Measurements from ENCODE around the gene LTA. TPM values are rescaled to one million over a fixed set of nuclear protein-coding genes. Genes with fewer than 3 reads are reported as not detected.

LTA gene
- total RNA-seq, 8 experiments from 2014 or later, result 0.11 to 0.76 (median 0.41) TPM; not detected in 2

- no peak overlapping the region for H3K27ac ChIP-seq
- in situ Hi-C loops (cut with MboI; ENCODE audit: low pct_unique_long_range_greater_than_20kb in 2 of 9, low sequenced_read_pairs in 9 of 9, unreplicated experiment in 9 of 9), result loop anchor here in 1 of 9 experiments (25.0 kb wide), 1 partner anchor 654 kb away; the partner anchor contains the start of genes AGER, AGPAT1, GPSM3 and PBX2
- no peaks in the 10 kb centered on the region for H3K4me1 ChIP-seq (replicated peaks in 1 of 2)
- WGBS, 10 experiments, result 67 to 100% (median 83%) methylated on average over 1 of the region's 1 CpG; no CpG with 5 or more reads in 4 of the 10 experiments
- no peak overlapping the region for H3K4me3 ChIP-seq
- no peak for ATAC-seq (replicated peaks in 6 of 8)
Observed at GRCh38 chr6:31533455-31533841, 38.6 kb upstream of the LTA start.

GRCh38 chr6:31534011-31534410, 38.1 kb upstream of the LTA start:
- Histone ChIP-seq H3K4me1 (replicated peaks in 1 of 2) (peaks cover 3 to 5% of the 10 kb centered on the region in 2 donors), H3K27ac (no peak overlapping the region), H3K4me3 (no peak overlapping the region)
- in situ Hi-C loops (cut with MboI; ENCODE audit: low pct_unique_long_range_greater_than_20kb in 2 of 9, low sequenced_read_pairs in 9 of 9, unreplicated experiment in 9 of 9), result loop anchor here in 1 of 9 experiments (25.0 kb wide), 1 partner anchor 653 kb away; the partner anchor contains the start of genes AGER, AGPAT1, GPSM3 and PBX2
- 40 to 100% (median 92%) methylated on average over 1 to 6 of the region's 6 CpGs; no CpG with 5 or more reads in 1 of the 10 experiments for WGBS, 10 experiments
- ATAC-seq (replicated peaks in 6 of 8), result peak in 3 of 8 experiments; percentile 6 to 9 (median 7)

GRCh38 chr6:31534521-31535040, 37.5 kb upstream of the LTA start:
- Histone ChIP-seq H3K4me3 (no peak overlapping the region), H3K27ac (no peak overlapping the region), H3K4me1 (replicated peaks in 1 of 2) (peaks cover 8 to 10% of the 10 kb centered on the region in 2 donors)
- peak in 5 of 8 experiments; percentile 4 to 30 (median 18) for ATAC-seq (replicated peaks in 6 of 8)
- in situ Hi-C loops (cut with MboI; ENCODE audit: low pct_unique_long_range_greater_than_20kb in 2 of 9, low sequenced_read_pairs in 9 of 9, unreplicated experiment in 9 of 9), result loop anchor here in 1 of 9 experiments (25.0 kb wide), 1 partner anchor 653 kb away; the partner anchor contains the start of genes AGER, AGPAT1, GPSM3 and PBX2
- 90 to 100% (median 93%) methylated on average over 4 to 23 of the region's 24 CpGs; no CpG with 5 or more reads in 4 of the 10 experiments for WGBS, 10 experiments

- no peak for ATAC-seq (replicated peaks in 6 of 8)
- H3K27ac ChIP-seq, result no peak overlapping the region
- WGBS, 10 experiments, result 57 to 100% (median 100%) methylated on average over 1 to 2 of the region's 2 CpGs; no CpG with 5 or more reads in 2 of the 10 experiments
- H3K4me3 ChIP-seq, result no peak overlapping the region
- peaks cover 18% of the 10 kb centered on the region in 2 donors for H3K4me1 ChIP-seq (replicated peaks in 1 of 2)
- in situ Hi-C loops (cut with MboI; ENCODE audit: low pct_unique_long_range_greater_than_20kb in 2 of 9, low sequenced_read_pairs in 9 of 9, unreplicated experiment in 9 of 9), result loop anchor here in 1 of 9 experiments (25.0 kb wide), 1 partner anchor 652 kb away; the partner anchor contains the start of genes AGER, AGPAT1, GPSM3 and PBX2
Observed at GRCh38 chr6:31535538-31536324, 36.4 kb upstream of the LTA start.

GRCh38 chr6:31538805-31539400, 33.2 kb upstream of the LTA start:
- 45 to 97% (median 81%) methylated on average over 2 to 5 of the region's 6 CpGs; no CpG with 5 or more reads in 3 of the 10 experiments for WGBS, 10 experiments
- in situ Hi-C loops (cut with MboI; ENCODE audit: low pct_unique_long_range_greater_than_20kb in 2 of 9, low sequenced_read_pairs in 9 of 9, unreplicated experiment in 9 of 9), result loop anchor here in 1 of 9 experiments (25.0 kb wide), 1 partner anchor 648 kb away; the partner anchor contains the start of genes AGER, AGPAT1, GPSM3 and PBX2
- H3K4me1 ChIP-seq (replicated peaks in 1 of 2), result peaks cover 22 to 24% of the 10 kb centered on the region in 2 donors
- no peak overlapping the region for H3K27ac ChIP-seq
- no peak for ATAC-seq (replicated peaks in 6 of 8)
- H3K4me3 ChIP-seq, result no peak overlapping the region

- Histone ChIP-seq H3K27ac (peak overlapping the region in 1 of 2 donors; percentile 95), H3K4me1 (replicated peaks in 1 of 2) (peaks cover 22 to 27% of the 10 kb centered on the region in 2 donors), H3K4me3 (peak overlapping the region; percentile 53 to 91 (median 69))
- 0 to 21% (median 8%) methylated on average over 2 to 4 of the region's 4 CpGs for WGBS, 10 experiments
- no peak for ATAC-seq (replicated peaks in 6 of 8)
- in situ Hi-C loops (cut with MboI; ENCODE audit: low pct_unique_long_range_greater_than_20kb in 2 of 9, low sequenced_read_pairs in 9 of 9, unreplicated experiment in 9 of 9), result loop anchor here in 3 of 9 experiments (10.0 to 25.0 kb wide), 2 partner anchors 54 to 647 kb away; partner anchors contain the start of genes NCR3 (in 2 of the 3), AGER (in 1 of the 3), AGPAT1 (in 1 of the 3) and GPSM3 (in 1 of the 3)
Observed at GRCh38 chr6:31540640-31541039, 31.4 kb upstream of the LTA start.

- in situ Hi-C loops (cut with MboI; ENCODE audit: low pct_unique_long_range_greater_than_20kb in 2 of 9, low sequenced_read_pairs in 9 of 9, unreplicated experiment in 9 of 9), result loop anchor here in 3 of 9 experiments (10.0 to 25.0 kb wide), 2 partner anchors 54 to 646 kb away; partner anchors contain the start of genes NCR3 (in 2 of the 3), AGER (in 1 of the 3), AGPAT1 (in 1 of the 3) and GPSM3 (in 1 of the 3)
- Histone ChIP-seq H3K4me3 (peak overlapping the region; percentile 53 to 91 (median 69)), H3K4me1 (replicated peaks in 1 of 2) (peaks cover 22 to 29% of the 10 kb centered on the region in 2 donors), H3K27ac (peak overlapping the region; percentile 87 to 95)
- peak in 3 of 8 experiments; percentile 20 to 42 (median 33) for ATAC-seq (replicated peaks in 6 of 8)
- 0 to 5% (median 1%) methylated on average over 1 to 15 of the region's 21 CpGs for WGBS, 10 experiments
Observed at GRCh38 chr6:31541059-31541657, 30.9 kb upstream of the LTA start.

- in situ Hi-C loops (cut with MboI; ENCODE audit: low pct_unique_long_range_greater_than_20kb in 2 of 9, low sequenced_read_pairs in 9 of 9, unreplicated experiment in 9 of 9), result loop anchor here in 3 of 9 experiments (10.0 to 25.0 kb wide), 2 partner anchors 53 to 645 kb away; partner anchors contain the start of genes NCR3 (in 2 of the 3), AGER (in 1 of the 3), AGPAT1 (in 1 of the 3) and GPSM3 (in 1 of the 3)
- 0 to 4% (median 0%) methylated on average over 3 to 31 of the region's 43 CpGs for WGBS, 10 experiments
- peak within 1 kb of the TSS; percentile 53 to 91 (median 69) for H3K4me3 ChIP-seq
- H3K27ac ChIP-seq, result peak within 1 kb of the TSS; percentile 87 to 95
- H3K4me1 ChIP-seq (replicated peaks in 1 of 2), result peaks cover 22 to 29% of the 10 kb centered on the region in 2 donors
- ATAC-seq (replicated peaks in 6 of 8), result peak; percentile 70 to 83 (median 76)
Observed at GRCh38 chr6:31541658-31542521, 30.2 kb upstream of the LTA start, which contains the start of gene DDX39B. Gene DDX39B, minus strand, starts transcription at chr6:31542003. Its CDS starts 1,471 bp downstream, at chr6:31540532.

GRCh38 chr6:31543639-31544038, 28.4 kb upstream of the LTA start:
- Histone ChIP-seq H3K27ac (no peak overlapping the region), H3K4me1 (replicated peaks in 1 of 2) (peaks cover 29 to 35% of the 10 kb centered on the region in 2 donors), H3K4me3 (no peak overlapping the region)
- ATAC-seq (replicated peaks in 6 of 8), result no peak
- in situ Hi-C loops (cut with MboI; ENCODE audit: low pct_unique_long_range_greater_than_20kb in 2 of 9, low sequenced_read_pairs in 9 of 9, unreplicated experiment in 9 of 9), result loop anchor here in 3 of 9 experiments (10.0 to 25.0 kb wide), 2 partner anchors 51 to 644 kb away; partner anchors contain the start of genes NCR3 (in 2 of the 3), AGER (in 1 of the 3), AGPAT1 (in 1 of the 3) and GPSM3 (in 1 of the 3)
- WGBS, 10 experiments, result 58 to 100% (median 92%) methylated on average over 2 to 6 of the region's 6 CpGs; no CpG with 5 or more reads in 2 of the 10 experiments

- WGBS, 10 experiments, result 20 to 100% (median 73%) methylated on average over 1 of the region's 2 CpGs; no CpG with 5 or more reads in 2 of the 10 experiments
- in situ Hi-C loops (cut with MboI; ENCODE audit: low pct_unique_long_range_greater_than_20kb in 2 of 9, low sequenced_read_pairs in 9 of 9, unreplicated experiment in 9 of 9), result loop anchor here in 3 of 9 experiments (10.0 to 25.0 kb wide), 2 partner anchors 50 to 643 kb away; partner anchors contain the start of genes NCR3 (in 2 of the 3), AGER (in 1 of the 3), AGPAT1 (in 1 of the 3) and GPSM3 (in 1 of the 3)
Observed at GRCh38 chr6:31544676-31545075, 27.4 kb upstream of the LTA start.

More at GRCh38 chr6:31544676-31545075, 27.4 kb upstream of the LTA start:
- H3K4me3 ChIP-seq, result no peak overlapping the region
- peaks cover 21 to 26% of the 10 kb centered on the region in 2 donors for H3K4me1 ChIP-seq (replicated peaks in 1 of 2)
- no peak overlapping the region for H3K27ac ChIP-seq
- no peak for ATAC-seq (replicated peaks in 6 of 8)

Data from motor neuron (in vitro differentiated cells).